Neural cell (in vitro differentiated cells): Measurements from ENCODE around the gene PDE6H.

Experiments
- EP300 ChIP-seq: fragments of 450-650 bp; conservative IDR thresholded peaks from 2 replicates; pipeline ENCODE4 v1.6.1; 2014; ENCODE audit warnings: antibody characterized with exemption, mild to moderate bottlenecking, moderate library complexity; ENCODE audit not compliant: poor library complexity, severe bottlenecking
- EZH2 ChIP-seq: fragments of 200-600, 300-800 bp; shearing (Covaris generic), sonication (generic); IDR thresholded peaks from 2 replicates; pipeline ENCODE4 v1.6.1; 2014; ENCODE audit warnings: antibody characterized with exemption, low read length, borderline replicate concordance, mild to moderate bottlenecking; ENCODE audit not compliant: insufficient read depth, poor library complexity, severe bottlenecking
- MXI1 ChIP-seq: fragments of 450-650 bp; conservative IDR thresholded peaks from 2 replicates; pipeline ENCODE4 v1.6.1; 2014; ENCODE audit warnings: antibody characterized with exemption, mild to moderate bottlenecking; ENCODE audit not compliant: poor library complexity, severe bottlenecking
- POLR2AphosphoS5 ChIP-seq: IDR thresholded peaks from 2 replicates; pipeline ENCODE4 v1.6.1; 2012
- RAD21 ChIP-seq: fragments of 450-650 bp; conservative IDR thresholded peaks from 2 replicates; pipeline ENCODE4 v1.6.1; 2014; ENCODE audit warnings: antibody characterized with exemption, mild to moderate bottlenecking, moderate library complexity
- REST ChIP-seq: IDR thresholded peaks from 2 replicates; pipeline ENCODE4 v1.6.1; 2012; ENCODE audit warnings: borderline replicate concordance
- TF ChIP-seq, protein P1 (sequence below): fragments of 450-650 bp; IDR thresholded peaks from 2 replicates; pipeline ENCODE4 v1.5.1; 2014; ENCODE audit warnings: antibody characterized with exemption, mild to moderate bottlenecking, moderate library complexity; ENCODE audit not compliant: poor library complexity, severe bottlenecking

- TF ChIP-seq EP300, result no peak
- TF ChIP-seq, protein P1, sequence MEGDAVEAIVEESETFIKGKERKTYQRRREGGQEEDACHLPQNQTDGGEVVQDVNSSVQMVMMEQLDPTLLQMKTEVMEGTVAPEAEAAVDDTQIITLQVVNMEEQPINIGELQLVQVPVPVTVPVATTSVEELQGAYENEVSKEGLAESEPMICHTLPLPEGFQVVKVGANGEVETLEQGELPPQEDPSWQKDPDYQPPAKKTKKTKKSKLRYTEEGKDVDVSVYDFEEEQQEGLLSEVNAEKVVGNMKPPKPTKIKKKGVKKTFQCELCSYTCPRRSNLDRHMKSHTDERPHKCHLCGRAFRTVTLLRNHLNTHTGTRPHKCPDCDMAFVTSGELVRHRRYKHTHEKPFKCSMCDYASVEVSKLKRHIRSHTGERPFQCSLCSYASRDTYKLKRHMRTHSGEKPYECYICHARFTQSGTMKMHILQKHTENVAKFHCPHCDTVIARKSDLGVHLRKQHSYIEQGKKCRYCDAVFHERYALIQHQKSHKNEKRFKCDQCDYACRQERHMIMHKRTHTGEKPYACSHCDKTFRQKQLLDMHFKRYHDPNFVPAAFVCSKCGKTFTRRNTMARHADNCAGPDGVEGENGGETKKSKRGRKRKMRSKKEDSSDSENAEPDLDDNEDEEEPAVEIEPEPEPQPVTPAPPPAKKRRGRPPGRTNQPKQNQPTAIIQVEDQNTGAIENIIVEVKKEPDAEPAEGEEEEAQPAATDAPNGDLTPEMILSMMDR, result no peak
- no peak for TF ChIP-seq MXI1
- no peak for TF ChIP-seq REST
- TF ChIP-seq POLR2AphosphoS5, result no peak
- no peak for TF ChIP-seq EZH2
- TF ChIP-seq RAD21, result no peak
Measured at GRCh38 chr12:14984766-14985285, 12.0 kb downstream of the PDE6H start.
